SK-N-SH (cell line): Measurements from ENCODE around the gene KRT85.

Experiments used
- ELF1 ChIP-seq: IDR thresholded peaks from 2 replicates; pipeline ENCODE4 v1.4.0; 2012
- MXI1 ChIP-seq: IDR thresholded peaks from 2 replicates; pipeline ENCODE4 v1.6.1; 2012; ENCODE audit warnings: mild to moderate bottlenecking, low read depth, low read length, improper control_type of control experiment
- POLR2AphosphoS5 ChIP-seq: IDR thresholded peaks from 2 replicates; pipeline ENCODE4 v1.6.1; 2012; ENCODE audit warnings: low read depth, low read length

GRCh38 chr12:52369211-52369610 is 1.9 kb upstream of the KRT85 start:
- TF ChIP-seq POLR2AphosphoS5 (no peak), MXI1 (no peak), ELF1 (no peak)
